CD4-positive, alpha-beta T cell treated with Interleukin-2 at 100 ng/mL for 4 hours (primary cell): Measurements from ENCODE around the gene LANCL3.
"Not testable (repeated sequence)": the region's sequence is repeated elsewhere in the genome, so short reads cannot be mapped to it uniquely, and the experiment has no call there.

ENCODE experiments used
- DNase-seq: peaks from one replicate; pipeline ENCODE4 v3.0.0-alpha.2; 2020; ENCODE audit warnings: low spot score

LANCL3 gene

DNA sequence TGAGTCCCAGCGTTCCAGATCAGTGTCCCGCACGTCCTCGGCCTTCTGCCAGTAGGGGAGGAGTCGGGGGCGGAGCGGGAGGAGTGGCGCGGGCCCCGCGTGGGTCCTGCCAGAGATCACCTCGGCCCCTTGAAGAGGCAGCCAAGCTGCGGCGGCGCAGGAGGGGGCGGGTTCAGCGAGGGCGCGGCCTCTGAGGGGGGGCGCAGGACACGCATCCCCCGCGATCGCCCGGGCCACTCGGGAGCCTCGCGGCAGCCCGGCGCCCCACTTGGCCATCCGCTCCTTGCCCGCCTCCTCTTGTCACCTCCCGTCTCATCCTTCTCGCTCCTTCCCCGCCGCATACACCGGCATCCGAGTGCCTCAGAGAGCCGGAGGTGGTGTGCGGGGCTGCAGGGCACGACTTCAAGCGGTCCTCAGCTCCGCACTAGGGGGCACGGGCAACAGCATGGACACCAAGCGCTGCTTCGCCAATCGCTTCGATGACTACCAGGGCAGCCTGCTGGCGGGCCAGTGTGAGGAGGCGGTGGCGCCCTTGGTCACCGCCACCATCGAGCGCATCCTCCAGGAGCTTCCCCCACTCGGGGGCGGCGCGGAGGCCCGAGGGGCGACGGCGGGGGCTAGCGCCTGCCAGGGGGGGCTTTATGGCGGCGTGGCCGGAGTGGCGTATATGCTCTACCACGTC, at the start of gene LANCL3:
Gene LANCL3 (plus strand): TSS at position 236 of the 682 bp plus-strand sequence. CDS start 210 bp downstream, at position 446.
- peak; percentile 8 for DNase-seq

DNA sequence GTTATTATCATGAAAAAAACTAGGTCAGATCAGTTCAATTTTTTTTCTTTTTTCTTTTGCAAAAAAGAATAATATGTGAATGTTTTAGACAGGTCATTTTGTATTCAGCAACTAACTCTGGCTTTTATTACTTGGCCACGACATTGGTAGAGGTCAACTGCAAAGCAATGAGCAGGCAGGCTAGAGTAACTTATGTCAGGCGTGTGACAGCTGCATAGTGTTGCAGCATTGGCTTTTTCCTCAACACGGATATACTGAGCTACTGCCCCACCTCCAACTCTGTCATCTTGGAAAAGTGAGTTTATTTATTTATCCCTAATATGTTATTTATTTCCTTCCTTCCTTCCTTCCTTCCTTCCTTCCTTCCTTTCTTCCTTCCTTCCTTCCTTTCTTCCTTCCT, 47.8 kb upstream of the LANCL3 start:
- DNase-seq, result not testable (repeated sequence)

DNA sequence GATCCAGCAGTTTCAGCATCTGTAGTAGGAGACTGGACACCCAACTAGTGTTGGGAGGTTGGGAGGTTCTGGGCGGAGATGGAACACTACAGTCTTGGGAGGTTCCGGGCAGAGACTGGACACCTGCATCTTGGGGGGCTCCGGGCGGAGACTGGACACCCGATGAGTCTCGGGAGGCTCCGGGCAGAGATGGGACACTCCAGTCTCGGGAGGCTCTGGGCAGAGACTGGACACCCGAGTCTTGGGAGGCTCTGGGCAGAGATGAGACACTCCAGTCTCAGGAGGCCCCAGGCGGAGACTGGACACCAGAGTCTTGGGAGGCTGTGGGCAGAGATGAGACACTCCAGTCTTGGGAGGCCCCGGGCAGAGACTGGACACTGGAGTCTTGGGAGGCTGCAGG, 29.5 kb upstream of the LANCL3 start:
- no peak for DNase-seq

DNA sequence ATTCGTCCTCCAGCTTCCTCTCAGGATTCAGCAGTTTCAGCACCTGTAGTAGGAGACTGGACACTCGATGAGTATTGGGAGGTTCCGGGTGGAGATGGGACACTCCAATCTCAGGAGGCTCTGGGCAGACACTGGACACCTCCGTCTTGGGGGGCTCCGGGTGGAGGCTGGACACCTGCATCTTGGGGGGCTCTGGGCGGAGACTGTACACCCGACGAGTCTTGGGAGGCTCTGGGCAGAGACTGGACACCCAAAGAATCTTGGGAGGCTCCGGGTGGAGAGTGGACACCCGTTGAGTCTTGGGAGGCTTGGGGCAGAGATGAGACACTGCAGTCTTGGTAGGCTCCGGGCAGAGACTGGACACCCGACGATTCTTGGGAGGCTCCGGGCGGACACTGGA, 28.7 kb upstream of the LANCL3 start:
- no peak for DNase-seq

DNA sequence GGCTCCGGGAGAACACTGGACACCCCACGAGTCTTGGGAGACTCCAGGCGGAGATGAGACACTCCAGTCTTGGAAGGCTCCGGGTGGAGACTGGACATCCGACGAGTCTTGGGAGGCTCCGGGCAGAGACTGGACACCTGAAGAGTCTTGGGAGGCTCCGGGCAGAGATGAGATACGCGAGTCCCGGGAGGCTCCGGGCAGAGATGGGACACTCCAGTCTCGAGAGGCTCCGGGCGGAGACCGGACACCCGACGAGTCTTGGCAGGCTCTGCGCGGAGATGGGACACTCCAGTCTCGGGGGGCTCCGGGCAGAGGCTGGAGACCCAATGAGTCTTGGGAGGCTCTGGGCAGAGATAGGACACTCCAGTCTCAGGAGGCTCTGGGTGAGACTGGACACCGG, 28.1 kb upstream of the LANCL3 start:
- DNase-seq, result no peak

DNA sequence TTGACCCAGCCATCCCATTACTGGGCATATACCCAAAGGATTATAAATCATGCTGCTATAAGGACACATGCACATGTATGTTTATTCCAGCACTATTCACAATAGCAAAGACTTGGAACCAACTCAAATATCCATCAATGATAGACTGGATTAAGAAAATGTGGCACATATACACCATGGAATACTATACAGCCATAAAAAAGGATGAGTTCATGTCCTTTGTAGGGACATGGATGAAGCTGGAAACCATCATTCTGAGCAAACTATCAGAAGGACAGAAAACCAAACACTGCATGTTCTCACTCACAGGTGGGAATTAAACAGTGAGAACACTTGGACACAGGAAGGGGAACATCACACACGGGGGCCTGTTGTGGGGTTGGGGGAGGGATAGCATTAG, 26.9 kb upstream of the LANCL3 start:
- not testable (repeated sequence) for DNase-seq

DNA sequence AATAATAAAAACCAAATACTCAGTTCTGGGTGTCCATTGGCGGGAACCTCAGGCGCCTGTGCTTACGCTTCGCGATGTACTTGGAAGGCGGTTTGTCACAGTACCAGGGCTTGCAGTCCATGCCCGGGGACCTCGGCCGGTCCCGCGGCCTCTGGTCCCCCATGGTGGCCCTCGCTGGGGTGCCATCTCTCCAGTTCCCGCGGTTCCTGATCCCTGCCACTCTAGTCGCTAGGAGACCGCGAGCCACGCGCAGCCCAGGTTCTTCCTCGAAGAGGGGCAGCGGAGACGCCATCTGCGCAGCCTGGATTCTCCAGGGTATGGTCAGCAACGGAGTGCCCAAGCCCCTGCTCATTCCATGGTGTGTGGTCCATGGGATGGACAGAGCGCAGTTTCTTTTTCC, 26.4 kb upstream of the LANCL3 start:
- no peak for DNase-seq

DNA sequence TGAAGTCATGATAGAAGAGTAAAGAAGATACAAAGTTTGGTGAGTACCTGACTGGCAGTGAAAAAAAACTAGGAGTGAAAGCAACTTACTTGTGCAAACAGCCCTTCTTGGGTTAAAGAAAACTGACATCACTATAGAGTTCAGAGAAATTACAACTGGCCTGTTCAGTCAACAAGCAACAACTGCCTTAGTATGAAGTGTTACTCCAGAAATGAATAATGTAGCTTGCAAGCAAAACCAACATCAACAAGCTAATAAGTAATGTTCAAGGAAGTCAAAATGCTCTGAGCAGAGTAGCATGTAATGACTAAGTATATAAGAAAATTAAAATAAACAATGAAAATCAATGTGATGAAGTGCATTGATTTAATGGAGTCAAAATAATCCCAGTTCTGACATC, 21.8 kb upstream of the LANCL3 start:
- DNase-seq, result not testable (repeated sequence)

DNA sequence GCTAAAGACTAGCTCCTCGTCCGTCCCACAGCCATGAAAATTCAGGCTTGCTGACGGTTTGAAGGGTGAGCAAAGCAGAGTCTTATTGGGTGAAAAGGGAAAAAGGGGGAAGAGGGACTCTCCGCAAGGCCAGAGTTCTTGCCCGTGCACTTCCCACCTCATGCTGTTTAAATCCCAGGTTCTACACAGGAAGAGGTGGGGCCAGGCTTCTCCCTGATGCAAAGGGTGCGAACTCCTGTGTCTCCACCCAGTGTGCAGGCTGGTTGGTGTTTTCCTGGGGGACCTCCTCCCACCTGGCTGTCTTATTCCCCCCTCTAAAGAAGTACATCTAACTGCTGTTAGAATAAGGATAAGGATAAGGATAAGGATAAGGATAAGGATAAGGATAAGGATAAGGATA, 18.0 kb upstream of the LANCL3 start:
- DNase-seq, result no peak

DNA sequence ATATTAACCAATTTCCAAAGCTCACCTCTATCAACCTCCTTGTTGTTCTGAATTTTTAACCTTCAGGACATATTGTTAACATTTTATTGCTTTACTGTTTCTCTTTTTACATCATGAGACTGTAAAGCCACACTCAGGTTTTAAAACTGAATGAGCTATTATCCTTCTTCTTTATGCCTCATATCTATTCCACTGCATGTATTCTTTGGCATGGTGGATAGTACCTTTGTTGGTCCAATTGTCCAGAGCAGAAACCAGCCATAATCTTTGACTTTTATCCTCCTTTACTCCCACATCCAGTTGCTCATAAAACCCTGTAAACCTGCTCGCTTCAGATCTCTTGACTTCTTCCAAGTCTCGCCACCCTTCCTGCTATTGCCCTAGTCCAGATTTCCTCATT, 6.2 kb upstream of the LANCL3 start:
- DNase-seq, result not testable (repeated sequence)

DNA sequence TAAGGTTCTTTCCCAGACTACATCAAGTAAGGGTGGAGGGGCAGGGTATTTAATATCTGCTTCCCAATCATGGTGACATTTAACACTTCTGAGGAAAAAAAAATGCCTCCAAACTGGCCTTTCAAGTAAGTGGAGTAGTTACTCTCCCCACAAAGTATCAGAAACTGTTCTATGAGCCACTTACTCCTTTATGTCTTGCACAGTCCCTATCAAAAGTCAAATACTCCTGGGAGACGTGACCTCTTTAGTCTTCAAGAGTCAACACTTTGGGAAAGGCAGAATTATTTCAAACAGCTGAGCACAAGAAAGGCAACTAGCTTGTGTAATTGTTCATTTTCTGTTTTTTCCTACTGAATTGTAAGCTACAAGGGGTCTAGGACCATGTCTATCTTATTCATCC, 1.1 kb upstream of the LANCL3 start:
- not testable (repeated sequence) for DNase-seq

DNA sequence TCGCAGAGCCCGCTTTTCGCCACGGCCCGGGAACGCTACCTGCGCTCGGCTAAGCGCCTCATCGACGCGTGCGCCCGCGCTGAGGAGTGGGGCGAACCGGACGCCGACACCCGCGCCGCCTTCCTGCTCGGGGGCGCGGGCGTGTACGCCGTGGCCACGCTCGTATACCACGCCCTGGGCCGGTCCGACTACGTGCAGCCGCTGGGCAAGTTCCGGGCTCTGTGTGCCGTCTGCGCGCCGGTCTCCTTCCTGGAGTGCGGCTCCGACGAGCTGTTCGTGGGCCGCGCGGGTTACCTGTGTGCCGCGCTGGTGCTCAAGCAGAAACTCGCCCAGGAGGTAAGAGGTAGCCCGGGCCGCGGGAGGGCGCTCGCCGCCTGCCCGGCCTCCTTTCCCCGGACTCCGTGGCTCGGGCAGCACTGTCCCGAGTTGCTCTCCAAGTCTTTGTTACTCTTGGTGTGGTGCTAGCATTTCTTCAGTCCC, 687 bp downstream of the LANCL3 start:
- not testable (repeated sequence) for DNase-seq

DNA sequence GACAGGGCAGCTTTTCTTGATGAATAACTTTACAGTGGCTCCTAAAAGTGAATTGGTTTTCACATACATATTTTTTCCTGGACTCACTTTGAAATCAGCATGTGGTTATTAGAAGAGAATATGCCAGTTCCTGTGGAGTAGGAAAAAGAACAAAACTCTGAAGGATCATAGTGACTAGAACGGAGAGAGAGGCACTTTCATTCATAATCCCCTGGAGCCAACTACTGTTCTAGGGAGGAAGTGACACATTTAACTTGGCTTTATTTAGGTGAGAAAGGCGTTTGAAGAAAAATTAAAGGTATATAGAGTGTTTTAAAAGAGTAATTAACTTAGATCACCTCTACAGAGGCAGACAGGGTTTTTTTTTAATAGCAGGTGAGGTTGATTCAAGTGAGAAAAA, 1.7 kb downstream of the LANCL3 start:
- not testable (repeated sequence) for DNase-seq

DNA sequence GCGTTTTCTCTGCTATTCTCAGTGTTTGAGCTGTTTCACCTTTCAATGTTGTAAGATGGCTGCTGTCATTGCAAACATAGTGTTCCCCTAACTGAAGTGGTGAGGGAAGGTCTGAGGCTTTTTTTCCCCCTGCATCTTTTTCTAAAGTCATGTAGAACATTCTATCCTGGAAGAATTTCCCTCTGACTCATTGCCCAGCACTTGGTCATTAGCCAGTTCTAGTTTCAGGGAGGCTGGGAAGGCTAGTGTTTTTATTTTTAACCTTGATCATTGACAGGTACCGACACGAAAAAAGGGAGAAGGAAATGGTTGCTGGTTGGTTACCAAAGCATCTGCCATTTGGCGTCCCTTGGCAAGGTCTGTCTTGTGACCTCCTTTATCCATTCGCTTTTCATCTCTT, 6.6 kb downstream of the LANCL3 start:
- no peak for DNase-seq

DNA sequence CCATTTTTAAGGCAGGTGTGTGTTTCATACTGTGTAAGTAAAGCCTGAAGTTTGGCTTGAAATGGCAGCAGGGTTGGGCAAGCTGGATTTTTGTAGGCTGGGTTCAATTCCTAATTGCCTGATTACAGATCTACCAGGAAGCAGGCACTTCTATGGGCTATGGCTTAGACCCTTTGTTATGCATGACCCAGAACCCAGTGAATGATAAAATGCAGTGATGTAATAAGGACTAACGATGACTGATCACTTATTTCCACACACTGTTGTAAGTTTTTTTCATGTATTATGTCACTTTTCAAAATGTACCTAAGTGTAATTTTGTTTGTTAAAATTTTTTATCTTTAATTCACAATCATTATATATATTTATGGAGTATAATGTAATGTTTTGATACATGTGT, 8.6 kb downstream of the LANCL3 start:
- DNase-seq, result no peak

DNA sequence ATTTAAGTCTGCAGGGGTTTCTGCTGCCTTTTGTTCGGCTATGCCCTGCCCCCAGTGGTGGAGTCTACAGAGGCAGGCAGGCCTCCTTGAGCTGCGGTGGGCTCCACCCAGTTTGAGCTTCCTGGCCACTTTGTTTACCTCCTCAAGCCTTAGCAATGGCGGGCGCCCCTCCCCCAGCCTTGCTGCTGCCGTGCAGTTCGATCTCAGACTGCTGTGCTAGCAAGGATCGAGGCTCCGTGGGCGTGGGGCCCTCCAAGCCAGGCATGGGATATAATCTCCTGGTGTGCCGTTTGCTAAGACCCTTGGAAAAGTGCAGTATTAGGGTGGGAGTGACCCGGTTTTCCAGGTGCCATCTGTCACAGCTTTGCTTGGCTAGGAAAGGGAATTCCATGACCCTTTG, 15.9 kb downstream of the LANCL3 start:
- DNase-seq, result not testable (repeated sequence)

DNA sequence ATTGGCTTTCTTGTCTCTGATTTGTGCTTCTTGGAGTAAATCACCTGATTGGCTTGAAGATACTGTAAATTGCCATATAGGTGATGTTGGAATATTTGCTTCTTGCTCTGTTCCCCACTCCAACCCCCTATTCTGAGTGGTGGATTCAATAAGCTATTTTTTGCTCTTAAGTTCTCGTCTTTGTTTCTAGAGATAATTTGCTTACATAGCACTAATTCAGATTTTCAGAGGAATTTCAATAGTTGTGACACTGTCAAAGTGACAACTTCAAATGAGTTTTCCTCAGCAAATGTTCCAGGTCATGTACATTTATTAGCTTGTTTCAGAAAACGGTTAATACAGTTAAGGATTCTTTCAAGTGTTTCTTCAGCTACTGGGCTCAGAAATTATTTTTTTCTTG, 18.6 kb downstream of the LANCL3 start:
- DNase-seq, result no peak

DNA sequence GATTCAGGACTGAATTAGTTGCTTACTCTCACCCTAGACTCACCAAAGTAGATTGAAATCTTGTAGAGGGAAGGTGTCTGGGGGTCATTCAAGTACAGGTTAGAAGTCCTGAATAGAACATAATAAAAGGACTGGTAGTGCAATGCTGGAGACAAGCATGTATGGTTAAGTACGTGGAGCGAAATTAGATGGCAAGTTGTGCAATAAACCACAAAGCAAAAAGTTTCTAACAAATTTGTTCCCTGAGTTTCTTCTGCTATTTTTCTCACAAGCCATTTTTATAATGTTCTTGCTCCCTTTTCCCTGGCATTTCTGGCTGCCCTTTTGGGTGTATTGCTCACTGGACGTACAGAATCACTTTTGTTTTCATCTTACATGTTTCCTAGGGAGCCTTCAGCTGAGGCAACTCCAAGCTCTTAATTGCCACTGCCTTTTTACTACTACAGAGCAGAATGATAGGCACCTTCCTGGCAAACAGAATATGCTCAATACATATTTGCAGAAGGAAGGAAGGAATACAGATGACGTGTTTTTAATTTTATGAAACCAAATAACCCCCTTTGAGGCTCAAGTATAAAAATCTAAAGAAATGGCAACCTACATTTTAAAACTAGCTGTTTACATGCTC, 23.4 kb downstream of the LANCL3 start:
- DNase-seq, result no peak

DNA sequence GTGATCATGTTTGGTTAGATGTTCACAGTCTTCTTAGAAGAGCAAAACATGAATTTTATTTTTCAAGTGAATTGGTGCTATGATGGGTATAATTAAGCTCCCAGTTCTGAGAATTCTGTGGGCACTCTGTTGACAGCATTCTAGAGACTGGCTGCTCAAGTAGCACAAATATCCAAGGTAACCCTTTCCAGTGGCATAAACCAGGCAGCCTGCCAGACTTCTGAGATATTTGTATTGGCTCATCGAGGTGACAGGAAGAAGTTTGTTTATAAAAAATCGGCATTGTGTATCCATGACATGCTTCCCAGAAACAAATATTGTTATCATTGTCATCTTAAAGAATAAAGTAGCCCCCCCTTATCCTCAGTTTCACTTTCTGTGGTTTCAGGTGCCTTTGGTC, 28.3 kb downstream of the LANCL3 start:
- no peak for DNase-seq

DNA sequence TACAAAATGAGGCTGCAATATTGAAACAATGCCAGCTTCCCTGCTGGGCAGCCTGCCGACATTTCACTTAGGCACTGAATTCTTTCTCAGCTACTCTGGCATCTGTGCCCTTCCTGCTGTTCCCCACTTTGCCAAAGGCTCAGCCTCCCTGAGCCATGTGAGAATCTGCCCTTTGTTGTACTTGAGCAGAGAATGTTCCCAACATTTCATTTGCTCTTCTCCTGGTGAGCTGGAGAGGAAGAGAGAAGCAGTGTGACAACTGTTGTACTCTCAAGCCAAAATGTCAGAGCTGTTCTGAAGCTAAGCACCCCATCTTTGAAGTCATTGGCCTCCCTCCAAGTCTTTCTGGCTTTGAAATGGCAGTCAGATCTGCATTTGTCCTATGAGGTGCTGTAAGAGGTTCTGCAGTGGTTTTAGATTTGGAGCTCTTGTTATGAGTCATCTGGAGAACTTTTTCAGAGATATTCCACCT, 32.5 kb downstream of the LANCL3 start:
- DNase-seq, result no peak

DNA sequence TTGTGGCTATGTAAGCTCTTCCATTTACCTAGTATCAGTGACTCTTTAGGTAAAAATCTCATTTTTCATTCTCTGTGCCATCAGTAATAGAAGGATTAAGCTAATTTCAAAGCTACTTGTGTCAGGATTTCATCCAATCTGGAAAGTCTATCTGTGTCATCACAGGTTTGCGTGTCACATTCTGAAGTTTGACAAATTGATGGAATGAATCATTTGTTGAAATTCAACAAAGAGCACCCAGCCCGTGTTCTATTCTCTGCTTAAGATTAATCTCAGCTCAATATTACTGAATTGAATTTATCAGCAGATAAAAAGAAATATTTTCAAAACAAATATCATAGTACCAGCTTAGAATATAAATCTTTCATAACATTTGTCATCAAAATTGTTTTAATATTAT, 35.8 kb downstream of the LANCL3 start:
- no peak for DNase-seq

DNA sequence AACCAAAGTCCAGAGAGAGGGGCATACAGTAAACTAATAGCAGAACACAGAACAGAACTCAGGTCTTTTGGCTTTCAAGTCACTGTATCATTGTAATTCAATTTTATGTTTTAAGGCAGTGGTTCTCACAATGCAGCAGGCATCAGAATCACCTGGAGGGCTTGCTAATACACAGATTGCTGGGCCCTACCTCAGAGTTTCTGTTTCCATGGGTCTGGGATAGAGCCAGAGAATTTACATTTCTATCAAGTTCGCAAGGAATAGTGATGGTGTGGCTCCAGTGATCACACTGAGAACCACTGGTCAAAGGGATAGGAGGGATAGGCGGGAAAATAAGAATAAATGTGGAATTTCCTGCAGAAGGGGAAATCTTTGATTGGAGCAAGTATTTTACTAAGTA, 36.7 kb downstream of the LANCL3 start:
- no peak for DNase-seq

DNA sequence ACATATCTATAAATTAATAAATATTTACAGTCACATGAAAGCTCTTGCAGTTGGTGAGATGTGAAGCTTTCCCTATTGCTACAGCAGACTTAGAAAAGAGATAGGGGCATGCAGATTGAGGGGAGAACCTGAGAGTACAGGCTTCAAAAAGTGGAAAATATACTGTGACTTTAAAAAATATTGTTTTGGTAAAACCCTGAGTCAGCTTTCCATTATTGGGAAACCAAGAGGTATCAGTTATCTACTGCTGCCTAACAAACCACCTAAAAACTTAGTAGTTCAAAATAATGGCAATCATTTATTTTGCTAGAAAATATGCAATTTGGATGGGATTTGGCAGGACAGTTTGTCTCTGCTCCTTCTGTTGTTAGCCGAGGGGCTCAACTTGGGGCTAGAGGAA, 38.3 kb downstream of the LANCL3 start:
- DNase-seq, result no peak

DNA sequence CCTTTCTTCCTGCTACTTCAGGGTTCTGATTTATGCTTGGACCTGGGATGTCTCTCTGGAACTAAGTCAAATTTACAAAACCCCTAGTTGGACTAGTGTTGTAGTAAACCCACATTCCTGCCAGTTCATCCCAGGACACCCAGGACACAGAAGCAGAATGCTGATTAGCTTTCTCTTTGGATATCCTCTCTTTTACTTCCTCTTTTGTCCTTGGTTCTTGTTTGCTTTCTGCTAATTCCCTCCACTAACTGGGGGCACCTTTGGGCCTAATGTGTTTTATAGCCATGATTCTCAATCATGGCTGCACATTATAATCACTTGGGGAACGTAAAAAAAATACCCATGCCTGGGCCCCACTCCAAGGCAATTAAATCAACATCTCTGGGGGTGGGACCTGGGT, 42.5 kb downstream of the LANCL3 start:
- no peak for DNase-seq
